ENCODE data around the gene ACSS3.

Gene ACSS3

GRCh38 chr12:81252228-81252627 is 174.3 kb downstream of the ACSS3 start:
- no peak overlapping the region for H3K4me3 ChIP-seq (ENCODE audit: low read depth, low read length)
- no peak for TF ChIP-seq CTCF (IDR thresholded peaks at IDR 0.05; ENCODE audit: low read depth, low read length, missing control alignments)
- no peak for DNase-seq (ENCODE audit: low read depth)
- in situ Hi-C loops (cut with HindIII; ENCODE audit: low sequenced_read_pairs), result no loop called here

- no peak overlapping the region for H3K4me3 ChIP-seq (ENCODE audit: low read depth, low read length)
- DNase-seq (ENCODE audit: low read depth), result no peak
- TF ChIP-seq CTCF (IDR thresholded peaks at IDR 0.05; ENCODE audit: low read depth, low read length, missing control alignments), result no peak
- in situ Hi-C loops (cut with HindIII; ENCODE audit: low sequenced_read_pairs), result no loop called here
Observed at GRCh38 chr12:81253360-81253759, 175.5 kb downstream of the ACSS3 start.

GRCh38 chr12:81255456-81255855 is 177.6 kb downstream of the ACSS3 start:
- TF ChIP-seq CTCF (IDR thresholded peaks at IDR 0.05; ENCODE audit: low read depth, low read length, missing control alignments), result no peak
- DNase-seq (ENCODE audit: low read depth), result no peak
- in situ Hi-C loops (cut with HindIII; ENCODE audit: low sequenced_read_pairs), result no loop called here
- no peak overlapping the region for H3K4me3 ChIP-seq (ENCODE audit: low read depth, low read length)

GRCh38 chr12:81255947-81256346 is 178.1 kb downstream of the ACSS3 start:
- in situ Hi-C loops (cut with HindIII; ENCODE audit: low sequenced_read_pairs), result no loop called here
- no peak for DNase-seq (ENCODE audit: low read depth)
- H3K4me3 ChIP-seq (ENCODE audit: low read depth, low read length), result no peak overlapping the region
- TF ChIP-seq CTCF (IDR thresholded peaks at IDR 0.05; ENCODE audit: low read depth, low read length, missing control alignments), result no peak

- peak; percentile 48 for TF ChIP-seq CTCF (IDR thresholded peaks at IDR 0.05; ENCODE audit: low read depth, low read length, missing control alignments)
- no peak overlapping the region for H3K4me3 ChIP-seq (ENCODE audit: low read depth, low read length)
- DNase-seq (ENCODE audit: low read depth), result peak; percentile 43
- in situ Hi-C loops (cut with HindIII; ENCODE audit: low sequenced_read_pairs), result no loop called here
Observed at GRCh38 chr12:81257947-81258551, 180.2 kb downstream of the ACSS3 start.

- H3K4me3 ChIP-seq (ENCODE audit: low read depth, low read length), result no peak overlapping the region
- no peak for TF ChIP-seq CTCF (IDR thresholded peaks at IDR 0.05; ENCODE audit: low read depth, low read length, missing control alignments)
- DNase-seq (ENCODE audit: low read depth), result no peak
- in situ Hi-C loops (cut with HindIII; ENCODE audit: low sequenced_read_pairs), result no loop called here
Observed at GRCh38 chr12:81259360-81259759, 181.5 kb downstream of the ACSS3 start.

All from astrocyte of the cerebellum (primary cell).